Stomach smooth muscle (tissue), 2 donors: ENCODE measurements around the gene EPB41L2.
"Not testable (repeated sequence)": the region's sequence is repeated elsewhere in the genome, so short reads cannot be mapped to it uniquely, and the experiment has no call there.

ENCODE experiments used
- H3K27ac ChIP-seq: one replicate; pipeline ENCODE4 v1.7.0; 2013; ENCODE audit warnings: mild to moderate bottlenecking, low read length, inconsistent platforms
- H3K27me3 ChIP-seq, 2 donors: one replicate each; pipeline ENCODE4 v1.7.0; 2013; ENCODE audit warnings: low read length in 2 of 2; ENCODE audit not compliant: insufficient read depth in 2 of 2, control insufficient read depth in 1 of 2
- H3K36me3 ChIP-seq, 2 donors: one replicate each; pipeline ENCODE4 v1.7.0; 2013; ENCODE audit warnings: low read length in 2 of 2; ENCODE audit not compliant: control insufficient read depth in 2 of 2, insufficient read depth in 2 of 2
- H3K4me1 ChIP-seq: one replicate; pipeline ENCODE4 v1.7.0; 2013; ENCODE audit warnings: low read length; ENCODE audit not compliant: control insufficient read depth, insufficient read depth
- H3K4me3 ChIP-seq, 2 donors: one replicate each; pipeline ENCODE4 v1.7.0; 2013; ENCODE audit warnings: low read length in 2 of 2
- H3K9ac ChIP-seq, 2 donors: one replicate each; pipeline ENCODE4 v1.7.0; 2013; ENCODE audit warnings: low read length in 2 of 2, mild to moderate bottlenecking in 1 of 2
- H3K9me3 ChIP-seq, 2 donors: one replicate each; pipeline ENCODE4 v1.7.0; 2013; ENCODE audit warnings: low read length in 2 of 2; ENCODE audit not compliant: control insufficient read depth in 2 of 2
- donor health status: healthy.
- donor health status: Pancreatic carcinoma.

Gene EPB41L2

DNA sequence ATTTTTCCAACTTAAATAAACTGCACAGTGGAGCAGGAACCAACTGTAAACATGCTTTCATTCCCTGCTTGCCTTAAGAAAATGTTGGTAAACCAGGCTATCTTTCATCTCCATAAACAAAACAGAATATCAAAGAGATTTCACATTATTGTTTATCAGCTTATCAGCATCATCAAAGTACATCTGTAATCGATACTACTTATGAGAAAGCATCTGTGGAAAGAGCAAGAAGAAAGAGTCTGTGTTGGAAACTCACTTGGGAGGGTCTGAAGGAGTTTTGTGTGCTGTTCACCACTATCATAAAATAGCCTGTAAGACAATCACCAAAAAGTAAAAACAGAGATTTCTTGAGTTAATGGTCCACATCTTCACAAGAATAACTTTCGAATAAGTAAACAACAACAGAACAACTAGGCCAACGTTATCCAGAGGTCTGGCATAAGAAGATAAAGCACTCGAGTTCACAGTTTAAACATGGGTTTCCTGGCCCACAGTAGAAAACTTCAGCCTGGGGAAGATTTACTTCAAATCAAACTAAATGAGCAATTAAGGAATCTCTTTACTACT is 47.9 kb downstream of the EPB41L2 start:
- Histone ChIP-seq H3K27me3 (no peaks in the 10 kb centered on the region), H3K36me3 (no peaks in the 10 kb centered on the region), H3K9me3 (no peaks in the 10 kb centered on the region), H3K4me1 (peaks cover 8% of the 10 kb centered on the region), H3K27ac (no peak overlapping the region), H3K4me3 (peak overlapping the region in 1 of 2 donors; percentile 25), H3K9ac (no peak overlapping the region)

- Histone ChIP-seq H3K9me3 (no peaks in the 10 kb centered on the region), H3K27ac (no peak overlapping the region), H3K4me1 (peaks cover 8% of the 10 kb centered on the region), H3K36me3 (no peaks in the 10 kb centered on the region), H3K27me3 (no peaks in the 10 kb centered on the region), H3K4me3 (no peak overlapping the region), H3K9ac (no peak overlapping the region)
These were observed 48.8 kb downstream of the EPB41L2 start for GRCh38 chr6:131014080-131014776.

- Histone ChIP-seq H3K27me3 (no peaks in the 10 kb centered on the region), H3K36me3 (no peaks in the 10 kb centered on the region), H3K4me1 (peaks cover 8% of the 10 kb centered on the region), H3K9me3 (no peaks in the 10 kb centered on the region), H3K27ac (no peak overlapping the region), H3K4me3 (peak overlapping the region; percentile 4 to 43), H3K9ac (no peak overlapping the region)
These were observed 49.5 kb downstream of the EPB41L2 start for GRCh38 chr6:131013495-131013894.

DNA sequence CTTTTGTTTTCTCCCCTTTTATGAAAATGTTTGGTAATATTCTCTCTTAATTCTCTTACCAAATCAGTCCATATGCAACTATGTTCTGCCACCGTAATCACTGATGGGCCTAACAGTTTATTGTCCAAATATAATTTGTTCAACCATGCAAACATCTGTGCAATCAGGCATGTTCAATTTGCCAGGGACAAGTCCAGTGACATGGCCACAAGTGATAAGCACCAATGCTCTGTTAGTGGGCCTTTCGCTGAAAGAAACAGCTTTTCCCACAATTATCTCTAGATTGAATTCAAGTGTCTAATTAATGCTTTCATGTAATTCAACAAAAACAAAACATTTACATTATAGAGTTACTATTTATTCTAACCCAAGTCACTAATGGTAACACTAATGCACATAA is 53.3 kb downstream of the EPB41L2 start:
- Histone ChIP-seq H3K4me3 (no peak overlapping the region), H3K4me1 (peaks cover 3% of the 10 kb centered on the region), H3K9ac (no peak overlapping the region), H3K36me3 (no peaks in the 10 kb centered on the region), H3K27ac (no peak overlapping the region), H3K27me3 (no peaks in the 10 kb centered on the region), H3K9me3 (no peaks in the 10 kb centered on the region)

DNA sequence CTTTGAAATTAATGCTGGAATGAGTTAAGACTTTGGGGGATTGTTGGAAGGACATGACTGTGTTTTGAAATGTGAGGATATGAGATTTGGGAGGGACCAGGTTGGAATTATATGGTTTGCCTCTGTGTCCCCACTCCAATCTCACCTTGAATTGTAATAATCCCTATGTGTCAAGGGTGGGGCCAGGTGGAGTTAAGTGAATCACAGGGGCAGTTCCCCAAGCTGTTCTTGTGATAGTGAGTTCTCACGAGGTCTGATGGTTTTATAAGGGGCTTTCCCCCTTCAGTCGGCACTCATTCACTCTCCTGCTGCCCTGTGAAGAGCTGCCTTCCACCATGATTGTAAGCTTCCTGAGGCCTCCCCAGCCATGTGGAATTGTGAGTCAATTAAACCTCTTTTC is 54.1 kb downstream of the EPB41L2 start:
- not testable (repeated sequence) for H3K9me3 ChIP-seq, H3K27ac ChIP-seq, H3K4me3 ChIP-seq

DNA sequence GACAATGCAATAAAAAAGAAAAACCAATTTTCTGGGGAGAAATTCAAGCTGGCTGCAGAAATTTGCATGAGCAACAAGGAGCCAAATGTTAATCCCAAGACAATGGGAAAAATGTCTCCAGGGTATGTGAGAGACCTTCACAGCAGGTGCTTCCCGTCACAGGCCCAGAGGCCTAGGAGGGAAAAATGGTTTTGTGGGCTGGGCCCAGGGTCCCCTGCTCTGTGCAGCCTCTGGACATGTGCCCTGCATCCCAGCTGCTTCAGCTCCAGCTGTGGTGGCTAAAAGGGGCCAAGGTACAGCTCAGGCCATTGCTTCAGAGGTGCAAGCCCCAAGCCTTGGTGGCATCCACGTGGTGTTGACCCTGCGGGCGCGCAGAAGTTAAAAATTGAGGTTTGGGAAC is 55.1 kb downstream of the EPB41L2 start:
- H3K36me3 ChIP-seq, H3K9ac ChIP-seq, H3K27me3 ChIP-seq, H3K4me1 ChIP-seq, H3K4me3 ChIP-seq, H3K27ac ChIP-seq, H3K9me3 ChIP-seq: not testable (repeated sequence)

More for the DNA sequence above, 54.1 kb downstream of the EPB41L2 start:
- not testable (repeated sequence) for H3K4me1 ChIP-seq, H3K9ac ChIP-seq, H3K27me3 ChIP-seq, H3K36me3 ChIP-seq

DNA sequence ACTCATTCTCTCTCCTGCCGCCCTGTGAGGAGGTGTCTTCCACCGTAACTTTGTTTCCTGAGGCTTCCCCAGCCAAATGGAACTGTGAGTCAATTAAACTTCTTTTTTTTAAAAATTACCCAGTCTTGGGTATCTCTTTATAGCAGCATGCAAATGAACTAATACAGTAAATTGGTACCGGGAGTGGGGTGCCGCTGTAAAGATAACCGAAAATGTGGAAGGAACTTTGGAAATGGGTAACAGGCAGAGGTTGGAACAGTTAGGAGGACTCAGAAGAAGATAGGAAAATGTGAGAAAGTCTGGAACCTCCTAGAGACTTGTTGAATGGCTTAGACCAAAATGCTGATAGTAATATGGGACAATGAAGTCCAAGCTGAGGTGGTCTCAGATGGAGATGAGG is 55.8 kb downstream of the EPB41L2 start:
- Histone ChIP-seq H3K9ac (no peak overlapping the region), H3K9me3 (no peaks in the 10 kb centered on the region), H3K4me1 (no peaks in the 10 kb centered on the region), H3K4me3 (no peak overlapping the region), H3K27ac (no peak overlapping the region), H3K27me3 (no peaks in the 10 kb centered on the region), H3K36me3 (no peaks in the 10 kb centered on the region)

DNA sequence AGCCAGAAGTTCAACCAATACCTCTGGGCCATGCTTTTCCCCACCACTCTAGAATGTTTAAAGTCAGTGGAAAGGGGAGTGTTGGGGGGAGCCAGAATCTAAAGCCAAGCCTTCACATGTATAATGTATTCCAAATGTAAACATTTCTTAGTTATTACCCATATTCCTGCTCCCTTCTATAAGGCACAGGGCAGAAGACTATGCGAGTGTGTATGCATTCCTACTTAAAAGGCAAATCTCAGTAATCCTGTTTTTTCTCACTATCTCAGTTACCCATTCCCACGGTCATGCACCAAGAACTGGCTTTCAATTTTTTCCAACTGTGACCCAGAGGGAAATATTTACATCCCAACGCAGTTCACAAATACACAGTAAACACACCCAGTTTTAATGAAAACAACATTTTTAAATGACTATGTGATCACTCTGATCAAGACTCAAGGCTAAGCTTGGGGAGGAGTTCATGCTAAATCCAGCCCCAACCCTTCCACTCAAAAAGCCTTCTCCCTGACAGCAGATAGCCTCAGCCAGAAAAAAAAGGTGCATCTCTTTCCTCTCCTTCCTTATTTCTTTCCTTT is 57.5 kb downstream of the EPB41L2 start:
- Histone ChIP-seq H3K27ac (no peak overlapping the region), H3K9ac (no peak overlapping the region), H3K9me3 (no peaks in the 10 kb centered on the region), H3K4me3 (no peak overlapping the region), H3K36me3 (no peaks in the 10 kb centered on the region), H3K27me3 (no peaks in the 10 kb centered on the region), H3K4me1 (no peaks in the 10 kb centered on the region)

- H3K36me3 ChIP-seq: no peaks in the 10 kb centered on the region
- H3K27me3 ChIP-seq: no peaks in the 10 kb centered on the region
- H3K27ac ChIP-seq: no peak overlapping the region
- no peak overlapping the region for H3K9ac ChIP-seq
- no peaks in the 10 kb centered on the region for H3K9me3 ChIP-seq
- H3K4me3 ChIP-seq: no peak overlapping the region
- H3K4me1 ChIP-seq: no peaks in the 10 kb centered on the region
These were observed 58.1 kb downstream of the EPB41L2 start for GRCh38 chr6:131004936-131005335.

GRCh38 chr6:131004387-131004755 is 58.7 kb downstream of the EPB41L2 start:
- H3K36me3 ChIP-seq: no peaks in the 10 kb centered on the region
- no peak overlapping the region for H3K27ac ChIP-seq
- H3K4me3 ChIP-seq: no peak overlapping the region
- no peaks in the 10 kb centered on the region for H3K27me3 ChIP-seq
- no peaks in the 10 kb centered on the region for H3K4me1 ChIP-seq
- no peaks in the 10 kb centered on the region for H3K9me3 ChIP-seq
- H3K9ac ChIP-seq: no peak overlapping the region
